T1000 (cell line): ENCODE measurements around the gene TNNT3.
"Not testable (repeated sequence)": the region's sequence is repeated elsewhere in the genome, so short reads cannot be mapped to it uniquely, and the experiment has no call there.

ENCODE experiments used
- DNase-seq: peaks from one replicate; lab custom pipeline; 2025; ENCODE audit warnings: mixed read lengths; lab: John Stamatoyannopoulos, UW

TNNT3 gene

GRCh38 chr11:1935156-1936071, 15.9 kb downstream of the TNNT3 start:
- no peak for DNase-seq

DNA sequence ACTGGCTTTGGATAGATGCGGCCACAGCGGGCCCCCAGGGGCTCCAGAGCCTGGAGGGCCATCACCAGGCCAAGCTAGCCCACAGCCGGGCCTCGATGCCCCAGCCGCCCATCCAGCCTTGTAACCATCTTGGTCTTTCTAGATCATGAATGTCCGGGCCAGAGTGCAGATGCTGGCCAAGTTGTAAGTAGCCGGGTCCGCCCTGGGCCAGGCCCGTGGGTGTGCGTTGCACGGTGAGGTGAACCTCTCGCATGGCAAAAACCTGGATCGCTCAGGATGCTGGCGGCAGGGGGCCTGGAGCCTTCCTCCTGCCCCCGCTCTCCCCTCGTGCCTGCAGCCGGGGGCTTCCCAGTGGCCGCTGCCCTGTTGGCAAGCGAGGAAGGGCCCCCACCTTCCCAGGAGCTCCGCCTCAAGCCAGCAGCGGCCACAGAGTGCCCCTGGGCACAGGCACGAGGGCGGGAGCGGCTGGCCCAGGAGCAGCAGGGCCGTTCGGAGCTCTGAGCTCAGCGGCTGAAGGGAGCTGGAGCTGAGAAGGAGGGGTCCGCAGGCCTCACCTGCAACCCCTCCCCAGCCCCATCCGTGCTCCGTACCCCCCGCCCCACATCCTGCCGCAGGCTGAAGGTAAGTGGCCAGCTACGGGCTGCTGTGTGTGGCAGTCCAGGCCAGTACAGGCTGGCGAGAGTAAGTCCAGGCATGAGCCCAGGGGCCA, 16.7 kb downstream of the TNNT3 start:
- DNase-seq: no peak

DNA sequence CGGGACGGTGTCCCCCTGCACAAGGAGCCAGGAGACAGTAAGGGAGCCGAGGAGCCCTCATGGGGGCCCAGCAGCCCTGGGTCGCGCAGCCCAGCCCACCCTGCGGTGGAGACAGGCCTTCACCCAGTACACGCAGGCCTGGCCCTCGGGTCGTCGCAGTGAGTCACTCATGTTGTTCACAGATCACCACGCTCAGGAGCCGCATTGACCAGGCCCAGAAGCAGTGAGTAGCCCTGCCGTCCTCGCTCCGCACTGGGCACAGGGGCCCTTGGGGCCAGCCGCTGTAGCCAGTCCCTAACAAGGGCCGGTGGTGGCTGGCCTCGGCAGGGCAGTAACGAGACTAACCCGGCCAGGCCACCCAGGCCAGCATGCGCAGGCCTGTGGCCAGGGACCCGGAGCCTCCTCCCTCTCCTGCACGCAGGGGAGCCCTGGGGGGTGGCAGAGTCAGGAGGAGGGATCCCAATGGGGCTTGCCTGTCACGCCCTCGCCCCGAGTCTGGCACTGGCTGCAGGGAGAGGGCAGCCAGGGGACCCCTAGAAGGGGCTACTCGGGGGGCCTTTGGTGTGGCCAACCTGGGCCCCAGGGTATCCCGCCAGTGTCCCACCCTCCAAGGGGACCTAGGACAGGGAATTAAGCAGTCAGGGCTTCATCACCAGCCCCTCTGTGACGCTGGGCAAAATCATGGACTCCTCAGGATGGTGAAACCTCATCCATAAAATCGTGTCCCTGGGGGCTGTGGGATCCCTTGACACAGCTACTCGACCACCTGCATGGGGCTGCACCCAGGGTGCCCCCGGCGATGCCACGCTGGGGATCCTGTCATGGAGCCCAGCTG, 17.5 kb downstream of the TNNT3 start:
- no peak for DNase-seq

- no peak for DNase-seq
Observed at GRCh38 chr11:1937616-1938342, 18.3 kb downstream of the TNNT3 start.

DNA sequence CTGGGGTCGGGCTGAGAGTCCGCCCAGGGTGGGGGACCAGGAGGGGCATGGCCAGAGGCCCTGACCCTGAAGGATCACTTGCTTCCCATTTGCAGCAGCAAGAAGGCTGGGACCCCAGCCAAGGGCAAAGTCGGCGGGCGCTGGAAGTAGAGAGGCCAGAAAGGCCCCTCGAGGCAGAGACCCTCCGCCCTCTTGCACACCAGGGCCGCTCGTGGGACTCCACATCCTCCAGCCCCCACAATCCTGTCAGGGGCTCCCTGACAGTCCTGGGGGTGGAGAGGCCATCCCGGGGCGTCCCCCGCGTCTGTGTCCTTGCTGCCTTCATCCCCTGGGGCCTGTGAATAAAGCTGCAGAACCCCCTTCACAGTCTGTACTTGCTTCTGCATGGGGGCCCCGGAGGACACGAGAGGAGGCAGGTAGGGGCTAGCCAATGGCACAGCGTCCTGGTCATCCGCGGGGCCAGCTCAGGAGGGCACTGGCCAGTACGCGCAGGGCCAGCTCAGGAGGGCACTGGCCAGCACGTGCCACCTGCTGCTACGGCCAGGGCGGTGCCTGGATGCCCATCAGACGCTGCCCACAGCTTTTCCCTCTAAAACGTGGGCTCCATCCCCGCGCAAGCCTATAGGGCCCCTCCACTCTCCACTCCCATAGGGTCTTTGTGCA, 19.0 kb downstream of the TNNT3 start:
- no peak for DNase-seq

DNA sequence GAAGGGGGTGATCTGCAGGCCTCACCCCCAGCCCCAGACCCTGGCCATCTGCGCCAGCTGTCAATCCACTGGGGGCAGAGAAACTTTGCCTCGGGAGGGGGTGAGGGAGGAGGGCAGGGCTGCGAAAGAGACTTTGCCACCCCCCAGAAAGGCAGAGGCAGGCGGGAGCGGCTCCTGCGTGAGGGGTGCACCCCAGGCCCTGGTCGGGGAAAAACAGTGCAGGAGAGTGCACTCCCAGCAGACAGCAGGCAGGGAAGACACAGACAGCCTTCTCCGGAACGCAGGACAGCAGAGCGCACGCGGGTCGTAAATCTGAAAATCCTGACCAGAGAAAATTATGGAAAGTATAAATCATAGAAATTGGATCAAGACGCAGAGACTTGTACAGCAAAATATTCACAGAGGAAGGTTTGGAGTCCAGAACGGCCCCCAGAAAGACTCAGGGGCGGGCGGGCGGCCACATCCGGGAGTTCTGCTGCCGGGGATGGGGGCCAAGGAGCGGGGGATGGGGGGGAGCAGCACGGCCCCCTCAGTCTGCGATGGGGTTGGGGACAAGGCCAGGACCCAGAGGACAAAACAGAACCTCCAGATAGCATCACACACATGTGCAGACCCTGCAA, 19.6 kb downstream of the TNNT3 start:
- no peak for DNase-seq

- DNase-seq: not testable (repeated sequence)
Observed at GRCh38 chr11:1939788-1940187, 20.3 kb downstream of the TNNT3 start.

DNA sequence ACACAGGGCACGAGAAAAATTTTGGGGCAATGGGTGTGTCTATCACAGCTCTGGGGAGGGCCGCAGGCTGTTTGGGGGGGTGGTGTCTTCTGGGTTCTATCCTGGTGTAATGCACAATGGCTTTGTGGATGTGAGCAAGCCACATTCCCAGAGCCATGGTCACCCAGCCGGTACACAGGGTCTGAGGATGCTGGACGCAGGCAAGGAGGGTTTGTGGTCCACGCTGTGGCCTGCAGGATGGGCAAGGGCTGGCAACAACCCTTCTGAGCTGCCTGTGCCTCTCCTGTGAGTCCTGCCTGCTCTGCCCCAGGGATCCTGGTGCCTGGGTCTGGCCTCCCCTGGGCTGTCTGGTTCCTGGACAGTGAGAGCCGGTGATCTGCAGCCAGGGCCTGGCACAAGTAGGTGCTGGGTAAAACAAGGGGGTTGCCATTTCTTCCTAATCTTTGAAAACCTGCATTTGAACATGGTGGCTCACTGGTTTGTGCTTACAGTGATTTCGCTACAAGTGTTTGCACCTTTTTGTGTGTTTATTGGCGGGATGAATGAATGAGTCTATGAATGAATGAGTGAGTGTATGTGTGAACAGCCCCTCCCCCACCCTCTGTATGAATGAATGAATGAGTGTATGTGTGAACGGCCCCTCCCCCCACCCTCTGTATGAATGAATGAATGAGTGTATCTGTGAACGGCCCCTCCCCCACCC, 23.2 kb downstream of the TNNT3 start:
- no peak for DNase-seq

GRCh38 chr11:1943576-1943975, 24.1 kb downstream of the TNNT3 start:
- DNase-seq: no peak

DNA sequence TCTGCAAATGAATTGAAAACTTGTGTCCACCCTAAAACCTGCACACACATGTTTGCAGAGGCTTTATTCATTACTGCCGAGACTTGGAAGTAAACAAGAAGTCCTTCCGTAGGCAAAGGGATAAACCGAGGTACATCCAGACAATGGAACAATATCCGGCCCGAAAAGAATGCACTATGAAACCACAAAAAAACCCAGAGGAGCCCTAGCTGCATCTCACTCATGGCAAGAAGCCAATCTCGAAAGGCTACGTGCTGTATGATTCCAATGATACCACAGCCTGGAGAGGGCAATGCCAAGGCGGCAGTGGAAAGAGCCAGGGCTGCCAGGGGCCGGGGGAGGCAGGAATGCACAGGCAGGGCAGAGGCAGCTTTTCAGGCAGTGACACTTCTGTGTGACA, 24.5 kb downstream of the TNNT3 start:
- DNase-seq: no peak

DNA sequence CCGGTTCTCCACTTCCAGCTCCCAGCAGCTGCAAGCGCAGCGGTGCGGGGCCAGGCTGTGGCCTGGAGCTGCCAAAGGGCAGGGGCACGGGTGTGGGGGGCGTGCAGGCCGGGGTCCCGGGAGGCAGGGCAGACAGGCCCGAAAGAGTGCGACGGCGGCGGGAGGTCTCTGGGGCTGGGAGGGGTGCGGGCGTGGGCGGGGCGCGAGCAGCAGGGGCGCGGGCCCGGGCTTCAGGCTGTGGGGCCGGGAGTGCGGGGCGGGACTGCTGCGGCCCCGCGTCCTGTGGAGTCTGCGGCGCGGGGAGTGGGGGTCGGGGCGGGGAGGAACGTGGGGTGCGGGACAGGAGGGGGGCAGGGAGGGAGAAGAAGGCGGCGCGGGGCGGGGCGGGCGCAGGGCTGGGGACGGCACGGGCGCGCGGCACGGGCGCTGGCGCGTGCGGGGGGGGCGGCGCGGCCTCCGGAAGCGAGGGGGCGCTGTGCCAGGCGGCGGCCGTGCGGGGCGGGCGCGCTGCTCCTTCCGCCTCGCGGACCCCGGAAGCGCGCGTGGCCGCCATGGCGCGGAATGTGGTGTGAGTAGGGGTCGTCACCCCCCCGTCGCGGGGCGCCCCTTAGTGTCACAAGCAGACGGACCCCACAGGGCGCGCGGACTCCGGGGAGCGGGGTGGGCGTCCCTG, 27.4 kb downstream of the TNNT3 start, which contains the start of gene MRPL23:
Gene MRPL23 (plus strand): TSS at position 521 of the 673 bp plus-strand sequence. CDS start 31 bp downstream, at position 552.
- no peak for DNase-seq

- DNase-seq: no peak
Observed at GRCh38 chr11:1947592-1948237, 28.2 kb downstream of the TNNT3 start.

DNA sequence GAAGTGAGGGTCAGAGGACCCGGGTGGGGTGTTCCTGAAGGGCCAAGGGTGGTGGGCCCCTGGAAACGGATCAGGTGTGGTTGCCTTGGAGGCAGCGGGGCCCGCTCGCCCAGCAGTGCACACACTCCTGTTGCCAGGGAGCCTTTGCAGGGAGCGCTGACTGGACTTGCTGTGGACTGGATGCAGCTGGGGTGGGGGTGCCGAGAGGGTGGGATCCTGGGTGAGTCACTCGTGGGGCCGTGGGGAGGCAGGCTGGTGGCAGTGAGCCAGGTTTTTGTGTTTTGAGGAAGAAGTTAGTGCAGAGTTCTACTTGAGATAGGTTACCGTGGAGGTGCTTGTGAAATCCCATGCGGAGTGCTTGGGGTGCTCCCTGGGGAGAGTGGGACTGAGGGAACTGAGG, 28.9 kb downstream of the TNNT3 start:
- no peak for DNase-seq

DNA sequence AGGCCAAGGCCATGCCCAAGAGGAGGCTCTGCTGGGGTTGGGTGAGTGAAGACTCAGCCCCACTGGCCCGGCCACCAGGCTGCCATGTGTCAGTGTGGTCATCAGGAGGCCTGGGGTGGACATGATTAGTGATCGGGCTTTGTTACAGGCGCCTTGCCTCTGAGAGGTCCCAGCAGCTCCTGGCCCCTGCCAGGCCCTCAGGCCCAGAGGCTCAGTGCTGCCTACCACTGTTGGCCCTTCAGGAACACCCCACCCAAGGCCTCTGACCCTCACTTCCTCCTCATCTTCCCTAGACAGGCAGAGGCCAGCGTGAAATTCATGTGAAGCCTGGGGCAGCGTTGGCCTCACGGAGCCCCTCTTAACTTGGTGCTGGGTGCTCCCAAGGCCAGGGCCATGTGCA, 29.8 kb downstream of the TNNT3 start:
- no peak for DNase-seq

GRCh38 chr11:1949922-1950321, 30.4 kb downstream of the TNNT3 start:
- DNase-seq: no peak

DNA sequence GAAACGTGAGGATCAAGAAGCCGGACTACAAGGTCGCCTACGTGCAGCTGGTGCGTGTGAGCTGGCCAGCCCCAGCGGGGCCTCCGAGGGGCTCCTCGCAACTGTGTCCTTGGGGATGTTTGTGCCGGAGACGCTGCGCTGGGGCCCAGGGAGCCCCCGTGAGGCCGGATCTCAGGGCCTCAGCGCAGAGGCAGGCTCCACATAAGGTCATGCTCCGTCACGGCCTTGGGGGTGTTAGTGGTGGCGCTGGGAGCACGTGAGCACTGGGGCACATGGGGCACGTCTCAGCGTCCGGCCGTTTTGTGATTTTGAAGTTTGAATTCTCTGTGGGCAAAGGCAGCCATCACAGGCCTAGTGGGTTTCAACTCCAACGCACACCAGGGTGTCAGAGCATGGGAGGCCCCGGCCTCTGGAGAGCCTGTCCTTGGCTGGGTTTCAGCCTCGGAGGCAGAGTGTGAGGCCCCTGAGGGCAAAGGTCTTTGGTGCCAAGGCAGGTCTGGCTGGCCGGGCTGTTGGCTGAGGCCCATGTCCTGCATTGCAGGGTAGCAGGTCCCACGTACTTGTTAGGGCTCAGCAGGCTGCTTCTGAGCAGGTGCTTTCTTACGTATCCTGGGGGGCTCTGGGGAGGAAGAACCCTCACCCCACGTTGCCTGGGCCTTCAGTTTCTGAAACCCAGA, 33.4 kb downstream of the TNNT3 start:
- DNase-seq: no peak

DNA sequence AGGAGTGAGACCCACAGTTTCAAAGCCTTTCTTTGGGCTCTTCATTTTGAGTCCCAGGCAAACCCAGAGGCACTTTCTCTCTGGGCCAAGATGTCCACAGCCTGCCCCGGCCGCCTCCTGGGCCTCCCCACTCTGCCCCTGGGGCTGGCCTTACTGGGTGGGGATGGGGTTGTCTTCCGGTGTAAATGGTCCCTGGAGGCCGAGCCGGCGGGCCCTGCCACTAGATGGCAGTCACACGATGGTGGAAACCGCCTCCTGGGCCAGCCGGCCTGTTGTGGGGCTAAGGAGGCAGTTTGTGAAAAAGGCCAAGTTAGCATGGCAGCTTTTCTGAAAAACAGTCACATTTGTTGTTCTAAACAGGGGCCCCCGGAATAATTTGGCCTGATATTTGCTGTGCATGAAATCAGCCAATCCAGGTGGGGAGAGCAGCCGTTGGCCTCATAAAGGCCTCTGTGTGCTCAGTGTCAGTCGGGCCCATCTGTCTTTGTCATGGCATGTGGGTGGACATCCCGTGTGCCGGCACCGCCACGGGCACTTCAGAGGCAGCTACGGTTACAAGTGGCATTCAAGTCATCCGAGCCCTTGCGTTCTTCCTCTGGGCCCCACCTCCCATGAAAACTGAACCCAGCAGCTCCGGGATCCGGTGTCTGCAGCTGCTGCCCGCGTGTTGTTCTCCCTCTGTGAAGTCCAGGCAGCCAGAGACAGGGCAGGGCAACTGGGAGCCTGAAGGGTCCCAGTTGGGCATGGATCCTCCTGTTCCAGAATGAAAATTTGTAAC, 34.2 kb downstream of the TNNT3 start:
- no peak for DNase-seq
